SKM-1 treated with dmso at 0.1 percent for 144 hours (cell line): ENCODE data around the gene KCNIP4.

Experiments
- DNase-seq: peaks from one replicate; lab custom pipeline; 2025; ENCODE audit not compliant: unreplicated experiment; lab: John Stamatoyannopoulos, UW

Gene KCNIP4

GRCh38 chr4:21205821-21206531 is 742.6 kb downstream of the KCNIP4 start:
- no peak for DNase-seq

DNA sequence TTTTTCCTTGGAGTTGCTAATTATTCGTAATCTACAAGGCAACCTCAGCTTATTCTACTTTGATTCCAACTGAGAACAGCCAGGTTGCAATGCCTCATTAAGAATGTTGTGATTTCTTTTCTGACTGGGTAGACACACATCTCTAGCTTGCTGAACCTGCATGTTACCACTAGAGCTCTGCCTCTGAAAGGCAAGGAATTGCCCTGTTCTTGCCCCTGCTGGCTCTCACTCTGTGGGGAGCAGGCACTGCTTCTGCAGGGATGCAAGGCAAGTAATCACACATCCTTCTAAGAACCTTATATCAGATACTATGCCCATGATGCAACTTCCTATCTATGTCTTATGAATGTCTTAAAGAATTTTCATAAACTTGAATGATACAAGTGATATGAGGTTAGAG is 745.2 kb downstream of the KCNIP4 start:
- DNase-seq, result no peak

- DNase-seq, result no peak
Measured at GRCh38 chr4:21202959-21203358, 745.6 kb downstream of the KCNIP4 start.

DNA sequence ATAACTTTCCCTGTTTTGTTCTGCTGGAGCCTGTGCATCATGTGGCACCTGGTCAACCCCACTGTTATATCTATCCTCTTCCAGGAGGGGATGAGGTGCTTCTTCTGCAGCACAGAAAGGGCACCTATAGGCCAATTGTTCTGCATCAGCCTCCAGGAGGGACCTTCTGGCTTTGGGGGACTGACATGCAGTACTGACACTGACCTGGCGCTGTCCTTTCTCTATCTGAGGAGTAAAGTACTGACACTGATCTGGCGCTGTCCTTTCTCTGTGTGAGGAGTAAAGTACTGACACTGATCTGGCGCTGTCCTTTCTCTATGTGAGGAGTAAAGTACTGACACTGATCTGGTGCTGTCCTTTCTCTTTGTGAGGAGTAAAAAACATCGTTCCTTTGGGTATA is 749.9 kb downstream of the KCNIP4 start:
- no peak for DNase-seq

GRCh38 chr4:21195682-21196081 is 752.9 kb downstream of the KCNIP4 start:
- no peak for DNase-seq

DNA sequence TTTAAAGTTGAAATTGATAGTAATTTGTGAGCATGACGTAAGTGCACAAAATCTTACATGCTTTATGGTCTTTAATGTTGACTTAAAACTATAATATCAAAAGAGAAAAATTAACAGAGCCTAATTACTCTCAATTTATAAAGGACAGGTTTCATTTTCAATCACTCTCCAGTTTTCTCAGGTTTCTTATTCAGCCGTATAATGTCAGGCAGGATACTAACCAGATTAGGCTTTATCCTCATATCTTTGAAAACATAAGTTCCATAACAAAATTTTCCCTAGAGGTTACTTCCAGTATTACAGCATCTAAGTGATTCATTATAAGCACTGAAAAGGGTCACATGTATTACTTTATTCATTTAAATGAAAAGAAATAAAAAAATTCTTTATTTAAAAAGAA is 756.2 kb downstream of the KCNIP4 start:
- no peak for DNase-seq

- no peak for DNase-seq
Measured at GRCh38 chr4:21191317-21191716, 757.3 kb downstream of the KCNIP4 start.

- no peak for DNase-seq
Measured at GRCh38 chr4:21184788-21185187, 763.8 kb downstream of the KCNIP4 start.

DNA sequence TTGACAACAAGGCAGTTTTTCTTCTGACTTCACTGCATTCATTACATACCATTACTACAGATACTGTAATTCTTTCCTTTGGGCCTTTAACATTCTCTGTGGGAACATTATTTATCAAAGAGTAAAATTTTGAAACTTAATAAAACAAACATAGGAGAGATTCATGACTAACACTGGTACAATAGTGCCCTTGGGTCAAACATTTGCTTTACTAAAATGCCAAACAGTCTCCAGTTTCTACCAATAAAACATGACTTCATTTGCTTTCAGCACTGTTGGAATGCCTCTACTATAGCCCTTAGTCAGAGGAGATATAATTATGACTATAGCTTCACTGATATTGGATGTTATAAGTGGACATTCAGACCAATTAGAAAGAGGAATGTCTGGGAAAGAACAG is 766.9 kb downstream of the KCNIP4 start:
- no peak for DNase-seq

GRCh38 chr4:21177871-21178270 is 770.7 kb downstream of the KCNIP4 start:
- DNase-seq, result no peak

GRCh38 chr4:21177092-21177491 is 771.5 kb downstream of the KCNIP4 start:
- no peak for DNase-seq

- DNase-seq, result no peak
Measured at GRCh38 chr4:21167711-21168110, 780.9 kb downstream of the KCNIP4 start.

- no peak for DNase-seq
Measured at GRCh38 chr4:21155367-21155766, 793.2 kb downstream of the KCNIP4 start.

DNA sequence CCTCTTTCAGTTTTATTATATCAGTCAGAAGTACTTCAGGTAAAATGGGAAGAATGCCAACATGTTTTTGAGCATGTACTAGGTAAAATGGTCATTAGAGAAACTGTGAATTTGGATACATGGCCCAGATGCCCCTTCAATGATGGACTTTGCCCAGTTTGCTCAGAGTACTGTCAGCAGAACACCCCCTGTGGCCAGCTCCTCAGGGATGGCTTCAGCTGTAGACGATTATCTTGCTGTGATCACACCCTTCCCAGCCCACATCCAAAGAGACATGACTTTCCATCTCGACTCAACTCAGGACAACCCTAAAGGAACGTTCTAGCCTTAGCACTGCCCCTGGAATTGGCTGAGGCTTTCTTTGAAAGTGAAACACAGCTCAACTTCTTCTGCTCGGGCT is 809.2 kb downstream of the KCNIP4 start:
- no peak for DNase-seq

GRCh38 chr4:21136051-21136630 is 812.4 kb downstream of the KCNIP4 start:
- DNase-seq, result no peak

GRCh38 chr4:21134994-21135393 is 813.6 kb downstream of the KCNIP4 start:
- no peak for DNase-seq

GRCh38 chr4:21130606-21131005 is 818.0 kb downstream of the KCNIP4 start:
- DNase-seq, result no peak

DNA sequence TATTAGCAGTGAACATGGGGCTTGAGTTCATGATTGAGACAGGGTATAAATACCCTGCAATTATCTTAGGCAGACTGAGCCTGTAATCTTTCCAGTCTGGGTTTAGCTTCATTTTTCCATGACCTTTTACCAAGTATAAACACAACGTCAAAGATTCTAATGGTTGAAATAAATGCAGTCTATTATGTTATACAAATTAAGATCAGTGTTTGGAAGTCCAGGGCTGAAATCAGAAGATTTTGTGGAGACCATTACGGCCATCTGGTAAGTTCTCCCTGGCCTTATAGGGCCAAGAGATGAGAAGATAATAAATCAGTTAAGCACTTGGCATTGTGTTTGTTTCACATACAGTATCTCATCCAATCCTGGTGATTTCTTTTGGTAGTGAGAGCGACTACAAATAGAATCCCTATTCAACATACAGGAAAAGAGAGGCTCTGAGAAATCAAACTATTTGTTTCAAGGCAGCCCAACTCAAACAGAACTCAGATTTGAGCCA is 822.5 kb downstream of the KCNIP4 start:
- DNase-seq, result no peak

DNA sequence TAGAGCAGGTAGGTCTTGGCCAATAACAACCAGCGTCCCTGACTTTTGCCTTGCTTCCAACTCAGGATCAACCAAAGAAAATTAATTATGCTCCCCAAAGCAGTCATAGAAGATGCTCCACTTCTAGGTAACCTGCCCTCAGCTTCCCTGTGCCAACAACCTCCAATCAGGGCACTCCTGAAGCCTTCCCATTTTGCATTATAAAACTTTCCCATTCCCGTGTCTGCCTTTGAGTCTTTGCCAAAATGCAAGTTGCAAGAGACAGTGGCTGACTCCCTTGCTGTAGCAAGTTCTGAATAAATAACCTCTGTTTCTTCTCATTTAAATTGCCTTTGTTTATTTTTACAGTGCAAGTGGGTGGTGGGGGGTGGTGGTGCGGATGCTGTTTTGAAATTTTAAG is 830.3 kb downstream of the KCNIP4 start:
- no peak for DNase-seq

DNA sequence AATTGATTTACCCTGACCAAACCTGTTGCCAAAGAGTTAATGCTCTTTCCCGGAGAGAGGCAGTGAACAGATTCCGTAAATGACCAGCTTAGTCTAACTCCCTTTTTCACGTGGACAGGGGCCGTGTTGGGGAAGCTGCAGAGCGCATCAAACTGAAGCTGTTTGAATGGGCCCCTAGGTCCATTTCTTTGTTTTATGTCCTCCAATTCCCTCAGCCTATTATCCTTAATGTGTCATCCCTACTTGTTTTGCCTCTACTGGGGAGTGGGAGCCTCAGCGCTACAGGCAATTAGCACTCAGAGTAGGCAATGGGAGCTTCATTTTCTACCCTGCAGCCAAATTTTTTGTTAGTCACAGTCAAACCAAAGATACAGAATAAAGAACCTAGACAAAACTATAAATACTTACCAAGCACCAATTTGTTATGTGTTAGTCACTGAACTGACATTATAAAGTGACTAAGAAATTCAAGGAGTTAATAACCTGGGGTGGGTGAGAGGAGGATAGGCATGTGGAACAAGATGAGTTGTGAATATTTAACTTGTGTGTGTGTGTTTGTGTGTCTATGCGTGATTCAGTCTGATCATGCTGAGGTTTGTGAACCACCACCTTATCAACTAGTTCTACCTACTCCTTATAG is 830.9 kb downstream of the KCNIP4 start:
- no peak for DNase-seq

- DNase-seq, result no peak
Measured at GRCh38 chr4:21113496-21114223, 834.9 kb downstream of the KCNIP4 start.

DNA sequence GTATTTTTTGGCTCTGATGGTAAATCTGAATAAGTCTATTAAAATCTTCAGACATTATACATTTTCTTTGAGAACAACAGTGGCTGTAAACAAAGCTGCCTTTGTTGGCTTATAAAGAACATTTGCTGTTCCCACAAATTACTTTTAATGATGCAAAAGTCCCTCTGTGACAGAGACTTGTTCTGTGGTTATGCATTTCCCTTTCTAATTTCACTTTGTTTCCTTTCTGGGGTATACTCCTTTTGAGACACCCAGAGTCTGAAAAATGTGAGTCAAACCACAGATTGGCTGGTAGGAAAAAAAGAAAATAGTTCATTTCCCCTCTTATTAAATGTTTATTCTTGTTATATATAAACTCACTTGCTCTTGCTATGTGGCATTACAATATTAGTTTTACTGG is 845.9 kb downstream of the KCNIP4 start:
- no peak for DNase-seq
